ENCODE results near the gene SP7.

GRCh38 chr12:53345486-53346188 is 9.5 kb upstream of the SP7 start:
- TF ChIP-seq CTCF (conservative IDR thresholded peaks at IDR 0.05), result peak; percentile 34
- no peak for TF ChIP-seq ZFX (IDR thresholded peaks at IDR 0.05)
